HG03460 (cell line): ENCODE results near the gene FOXP2.
"Not testable (repeated sequence)": the region's sequence is repeated elsewhere in the genome, so short reads cannot be mapped to it uniquely, and the experiment has no call there.

Source experiments
- ATAC-seq: cut with Tn5 transposase; IDR thresholded peaks from one replicate; pipeline ENCODE4 v1.9.1; 2021; ENCODE audit not compliant: unreplicated experiment

The FOXP2 gene

GRCh38 chr7:114575098-114575497, 160.5 kb downstream of the FOXP2 start:
- ATAC-seq, result no peak

DNA sequence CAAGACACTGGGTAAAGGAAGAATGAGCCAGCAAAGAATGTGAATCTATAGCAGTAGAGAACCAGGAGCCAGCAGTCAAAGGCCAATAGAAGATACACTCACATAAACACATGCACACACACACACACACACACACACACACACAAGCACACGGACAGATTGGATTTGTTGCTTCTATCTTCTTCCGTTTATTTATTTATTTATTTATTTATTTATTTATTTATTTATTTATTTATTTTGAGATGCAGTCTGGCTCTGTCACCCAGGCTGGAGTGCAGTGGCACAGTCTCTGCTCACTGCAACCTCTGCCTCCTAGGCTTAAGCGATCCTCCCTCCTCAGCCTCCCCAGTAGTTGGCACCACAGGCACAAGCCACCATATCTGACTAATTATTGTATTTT, 166.3 kb downstream of the FOXP2 start:
- not testable (repeated sequence) for ATAC-seq

DNA sequence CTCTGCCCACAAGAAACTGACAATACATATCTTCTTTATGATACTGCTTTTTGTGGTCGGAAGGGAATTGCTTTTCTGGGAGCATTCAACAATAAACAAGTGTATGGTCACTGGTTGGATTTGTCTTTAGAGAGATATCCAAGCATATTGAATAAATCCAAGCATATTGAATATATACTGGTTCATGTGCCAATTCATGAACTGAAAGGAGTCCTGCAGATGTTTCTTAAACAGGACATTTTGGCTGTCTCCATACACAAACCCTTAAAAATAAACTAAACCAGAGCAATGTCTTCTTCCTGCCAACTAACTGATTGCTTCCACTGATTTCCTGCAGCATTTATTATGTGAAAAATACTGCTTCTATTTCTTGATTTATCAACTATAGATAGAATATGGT, 173.9 kb downstream of the FOXP2 start:
- no peak for ATAC-seq

DNA sequence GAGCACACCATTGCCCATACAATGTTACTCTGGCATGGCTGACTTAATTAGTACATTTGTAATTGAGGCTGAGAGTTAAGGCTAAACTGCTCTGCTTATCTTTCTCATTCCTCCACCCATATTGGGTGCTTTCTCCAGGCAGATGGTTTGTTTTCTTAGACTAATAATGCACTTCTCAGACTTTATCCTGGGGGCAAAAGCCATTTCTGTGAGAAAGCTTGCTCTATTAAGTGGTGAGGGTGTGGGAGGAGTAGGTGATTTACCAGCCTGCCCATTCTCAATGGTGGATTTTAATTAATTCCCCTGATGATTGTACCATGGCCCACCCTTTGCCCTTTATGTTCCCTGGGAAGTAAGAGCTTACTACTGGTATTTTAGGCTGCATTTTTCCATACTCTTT, 174.8 kb downstream of the FOXP2 start:
- ATAC-seq, result no peak

DNA sequence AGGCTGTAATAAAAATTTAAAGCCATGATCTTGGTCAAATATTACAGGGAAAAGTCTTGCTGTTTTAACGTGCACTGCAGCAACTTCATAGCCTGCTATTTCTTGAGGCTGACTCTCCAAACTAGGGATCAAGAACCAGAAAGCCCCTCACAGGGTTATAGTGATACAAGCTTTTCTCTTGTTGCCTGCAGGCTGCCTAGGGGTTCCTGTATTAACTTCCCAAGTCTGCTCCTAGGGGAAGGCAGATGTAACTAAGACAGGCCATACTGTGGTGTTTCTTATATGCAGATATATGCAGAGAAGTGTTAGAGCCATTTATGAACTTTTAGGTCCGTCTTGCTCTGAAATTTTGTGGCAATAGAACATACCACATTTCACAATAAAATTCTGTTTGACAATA, 175.7 kb downstream of the FOXP2 start:
- no peak for ATAC-seq

DNA sequence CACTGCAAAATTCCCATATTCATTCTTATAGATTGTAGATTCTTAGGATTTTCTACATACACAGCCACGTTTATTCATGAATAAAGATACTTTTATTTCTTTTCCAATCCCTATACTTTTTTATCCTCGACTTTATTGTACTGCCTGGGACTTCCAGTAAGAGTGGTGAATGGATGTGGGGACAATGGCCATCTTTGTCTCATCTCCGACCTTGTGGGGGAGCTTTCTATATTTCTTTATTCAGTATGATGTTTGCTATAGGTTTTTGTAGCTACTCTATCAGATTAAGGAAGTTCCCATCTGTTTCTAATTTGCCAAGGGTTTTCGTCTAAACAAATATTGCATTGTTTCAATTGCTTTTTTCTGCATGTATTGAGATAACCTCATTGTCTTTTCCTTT, 184.3 kb downstream of the FOXP2 start:
- ATAC-seq, result no peak

DNA sequence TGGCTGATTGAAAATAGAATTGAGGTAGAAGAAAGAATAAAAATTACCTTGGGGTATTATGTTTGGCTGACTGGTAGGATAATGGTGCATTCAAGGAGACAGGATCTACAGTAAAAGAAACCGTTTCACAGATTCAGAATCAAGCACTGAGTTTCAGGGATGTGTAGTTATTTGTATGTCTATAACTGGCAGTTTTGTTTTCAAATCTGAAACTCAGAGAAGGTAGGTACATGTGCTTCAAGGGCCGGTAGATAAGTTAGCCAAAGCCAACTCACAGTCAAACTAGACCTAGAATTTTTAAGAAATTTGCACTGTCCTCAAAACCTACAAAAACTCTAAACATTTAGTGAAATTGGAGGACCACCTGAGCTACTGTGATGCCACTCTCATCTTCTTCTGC, 191.5 kb downstream of the FOXP2 start:
- no peak for ATAC-seq

- ATAC-seq, result not testable (repeated sequence)
These were observed 194.2 kb downstream of the FOXP2 start for GRCh38 chr7:114608822-114609221.

DNA sequence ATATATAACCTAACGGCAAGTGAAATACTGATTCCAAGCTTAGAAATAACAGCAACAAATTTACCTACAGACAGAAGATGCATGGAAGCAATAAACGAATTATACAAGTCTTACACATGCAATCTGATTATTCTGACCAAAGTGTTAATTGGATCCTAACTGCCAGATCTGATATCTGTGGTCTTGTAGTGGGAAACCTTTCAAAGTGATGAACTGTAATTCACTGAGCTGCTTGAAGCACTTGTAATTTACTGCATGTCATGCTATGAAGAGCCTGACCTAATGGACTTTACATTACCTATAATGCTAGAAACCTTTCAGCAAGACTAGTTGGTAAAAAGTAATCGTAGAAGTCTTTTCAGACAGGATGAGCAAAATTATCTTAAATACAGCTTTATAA, 205.6 kb downstream of the FOXP2 start:
- ATAC-seq, result no peak

- ATAC-seq, result no peak
These were observed 207.6 kb downstream of the FOXP2 start for GRCh38 chr7:114622221-114622620.

DNA sequence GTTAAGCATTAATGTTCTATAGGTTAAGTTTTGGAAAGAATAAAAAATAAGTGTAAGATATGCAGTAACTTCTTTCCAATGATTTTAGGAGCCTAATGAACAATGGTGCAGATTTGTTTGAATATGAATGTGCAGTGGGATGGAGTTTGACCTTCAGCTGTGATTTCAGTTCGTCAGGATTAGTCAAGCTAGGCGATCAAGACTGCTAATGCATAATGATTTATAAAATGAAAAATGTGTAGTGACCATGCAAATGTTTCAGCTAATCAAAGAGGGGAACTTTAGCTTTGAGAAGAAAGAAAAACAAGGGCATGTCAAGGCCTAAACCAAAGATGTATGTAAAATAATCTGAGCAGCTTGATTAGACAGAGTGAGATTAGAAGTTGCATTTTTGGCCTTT, 208.5 kb downstream of the FOXP2 start:
- ATAC-seq, result no peak

DNA sequence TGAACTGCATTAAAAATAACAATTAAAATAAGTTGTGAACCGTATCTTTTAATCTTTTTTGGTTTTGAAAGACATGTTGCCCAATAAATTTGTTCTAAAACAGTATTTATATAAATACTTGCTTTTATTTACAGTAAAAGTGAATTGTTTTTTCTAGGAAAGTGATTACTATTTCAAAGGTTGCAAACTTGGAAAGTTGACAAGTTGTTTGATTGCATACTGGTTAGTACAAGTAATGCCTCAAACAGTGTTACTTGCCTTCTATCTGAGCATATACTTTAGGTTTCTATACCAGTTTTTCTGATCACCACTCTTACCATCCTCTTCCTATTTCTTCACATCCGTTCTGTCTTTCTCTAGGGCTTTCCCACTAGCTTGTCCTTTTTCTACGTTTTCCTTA, 212.6 kb downstream of the FOXP2 start:
- no peak for ATAC-seq

- ATAC-seq, result no peak
These were observed 213.7 kb downstream of the FOXP2 start for GRCh38 chr7:114628362-114628761.

GRCh38 chr7:114629762-114630161, 215.1 kb downstream of the FOXP2 start:
- no peak for ATAC-seq

- no peak for ATAC-seq
These were observed 215.8 kb downstream of the FOXP2 start for GRCh38 chr7:114630201-114630990.

- ATAC-seq, result no peak
These were observed 216.7 kb downstream of the FOXP2 start for GRCh38 chr7:114631249-114631822.

DNA sequence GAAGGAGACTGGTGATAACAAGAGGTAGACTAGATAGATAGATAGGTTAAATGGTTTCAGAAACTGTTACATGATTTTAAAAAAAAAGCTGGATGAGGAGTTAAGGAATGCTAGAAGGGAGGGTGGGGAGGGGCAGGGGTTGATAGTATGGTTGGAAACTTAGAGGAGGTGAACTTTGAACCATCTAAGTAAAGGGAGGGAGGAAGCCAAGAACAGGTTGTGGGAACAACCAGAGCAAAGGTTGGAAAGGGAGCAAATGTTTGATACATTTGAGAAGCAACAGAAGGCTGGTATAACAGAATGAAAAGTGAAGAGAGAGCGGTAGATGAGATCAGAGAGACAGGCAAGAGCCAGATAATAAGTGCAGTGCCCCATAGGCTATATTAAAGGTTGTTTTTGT, 224.8 kb downstream of the FOXP2 start:
- no peak for ATAC-seq

- ATAC-seq, result no peak
These were observed 229.8 kb downstream of the FOXP2 start for GRCh38 chr7:114644455-114644854.

GRCh38 chr7:114645451-114645850, 230.8 kb downstream of the FOXP2 start:
- ATAC-seq, result no peak

DNA sequence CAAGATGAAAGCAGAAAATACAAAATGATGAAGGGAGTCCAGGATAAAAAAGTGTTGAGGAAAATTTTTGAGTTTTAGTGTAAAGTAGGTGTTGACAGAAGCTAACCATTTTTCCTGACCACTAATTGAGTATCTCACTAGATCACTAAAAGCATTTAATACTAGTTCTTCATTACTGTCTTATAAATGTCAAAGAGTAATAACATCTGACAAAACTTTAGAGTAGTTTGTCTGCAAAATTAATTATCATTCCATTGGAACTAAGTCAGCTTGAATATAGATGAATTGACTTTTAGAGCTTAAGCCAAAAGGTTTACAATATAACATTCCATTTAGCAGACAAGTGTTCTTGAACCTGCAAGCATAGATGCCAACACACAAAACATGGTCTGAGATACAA, 232.9 kb downstream of the FOXP2 start:
- no peak for ATAC-seq

DNA sequence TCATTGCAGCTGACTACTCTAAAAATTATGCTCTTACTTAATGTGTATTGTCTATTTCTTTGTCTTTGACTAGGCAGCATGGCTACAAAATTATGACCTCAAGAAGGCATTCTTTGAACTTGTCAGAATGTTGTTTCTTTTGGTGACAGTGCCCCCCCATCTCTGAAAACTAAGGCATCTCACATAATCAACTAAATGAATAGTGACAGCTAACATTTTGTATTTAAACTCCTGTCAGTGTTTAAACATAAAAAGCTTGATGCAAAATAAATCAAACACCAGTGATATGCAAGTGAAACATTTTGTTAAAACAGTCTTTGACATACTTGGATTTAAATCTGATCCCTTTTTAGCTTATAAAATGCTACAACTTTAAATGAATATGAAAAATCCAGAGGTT, 233.5 kb downstream of the FOXP2 start:
- ATAC-seq, result no peak

DNA sequence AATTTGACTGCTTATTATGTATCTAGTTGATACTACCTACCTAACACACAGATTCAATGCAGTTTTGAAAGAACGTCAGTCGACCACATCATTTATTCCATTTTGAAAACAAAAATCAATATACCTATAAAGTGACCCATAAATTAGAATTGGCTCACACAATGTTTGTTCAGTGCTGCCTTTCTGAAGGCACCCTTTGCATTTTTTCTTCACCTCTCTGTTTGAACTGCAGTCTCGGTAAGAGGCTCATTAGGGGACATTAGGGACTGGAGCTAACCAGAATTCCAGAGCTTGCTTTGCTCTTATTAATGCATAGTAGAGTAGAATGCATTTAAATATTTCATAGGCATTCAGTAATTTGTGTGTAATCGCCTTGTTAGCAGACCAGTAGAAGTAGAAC, 234.1 kb downstream of the FOXP2 start:
- ATAC-seq, result no peak

GRCh38 chr7:114649689-114650088, 235.1 kb downstream of the FOXP2 start:
- no peak for ATAC-seq
